ENCODE measurements around the gene PCSK5. TPM values are rescaled to one million over a fixed set of nuclear protein-coding genes. Genes with fewer than 3 reads are reported as not detected.

The PCSK5 gene
- total RNA-seq, 1 experiment from 2014 or later: 7.5 TPM

- Mint-ChIP-seq H3K9me3 (peaks cover 0 to 12% of the 10 kb centered on the region in 2 experiments; a peak in 4 of 5 replicates), H3K4me3 (no peak overlapping the region), H3K27ac (peak overlapping the region in 1 of 3 experiments; percentile 39; a peak in 1 of 7 replicates), H3K27me3 (ENCODE audit: low read depth) (no peaks in the 10 kb centered on the region), H3K4me1 (peaks cover 23 to 27% of the 10 kb centered on the region in 2 experiments), H3K36me3 (ENCODE audit: insufficient read depth in 1 of 3, low read depth in 3 of 3) (peaks cover 0 to 11% (median 7%) of the 10 kb centered on the region in 3 experiments; a peak in 4 of 7 replicates)
- Histone ChIP-seq H3K18ac (ENCODE audit: insufficient read length, low read depth, low read length) (no peak overlapping the region), H3K23me2 (ENCODE audit: insufficient read length, low read depth, low read length, poor library complexity, severe bottlenecking) (no peaks in the 10 kb centered on the region), H4K5ac (ENCODE audit: insufficient read length, low read depth, low read length) (no peak overlapping the region), H4K8ac (replicated peaks; ENCODE audit: insufficient read length, low read depth, low read length) (no peak overlapping the region), H3K4me1 (ENCODE audit: insufficient read depth, low read length) (peaks cover 4% of the 10 kb centered on the region), H2AFZ (ENCODE audit: low read length) (no peak overlapping the region), H3T11ph (ENCODE audit: low read length) (no peak overlapping the region), H2BK15ac (ENCODE audit: low read depth, low read length) (no peak overlapping the region), H3K9me3 (ENCODE audit: control insufficient read depth, low read depth, low read length) (no peaks in the 10 kb centered on the region), H2AK5ac (ENCODE audit: insufficient read length, low read length) (no peak overlapping the region), H2BK12ac (ENCODE audit: insufficient read length, low read depth, low read length) (no peak overlapping the region), H2BK20ac (ENCODE audit: low read depth, low read length, poor library complexity, severe bottlenecking) (no peak overlapping the region), H3K79me2 (ENCODE audit: insufficient read depth, low read length) (peaks cover 2% of the 10 kb centered on the region; the same call in 1 of the 2 replicates), H4K20me1 (ENCODE audit: control insufficient read depth, insufficient read depth, insufficient read length) (no peaks in the 10 kb centered on the region), H3K4me2 (ENCODE audit: insufficient read depth, insufficient read length, low read length) (no peak overlapping the region), H2BK120ac (ENCODE audit: low read depth, low read length, poor library complexity, severe bottlenecking) (no peak overlapping the region), H3K27me3 (ENCODE audit: insufficient read depth, low read length) (no peaks in the 10 kb centered on the region), H3K14ac (ENCODE audit: insufficient read depth, low read length) (no peak overlapping the region), H3K9ac (ENCODE audit: extremely low read depth, insufficient read length, low read length) (no peak overlapping the region), H3K79me1 (ENCODE audit: insufficient read depth, low read depth, low read length, poor library complexity, severe bottlenecking) (no peaks in the 10 kb centered on the region), H2BK5ac (ENCODE audit: insufficient read length, low read length) (no peak overlapping the region), H3K27ac (ENCODE audit: insufficient read length, low read depth, low read length) (no peak overlapping the region), H3K56ac (ENCODE audit: insufficient read length, low read depth, low read length) (no peak overlapping the region), H4K91ac (ENCODE audit: insufficient read length, low read depth, low read length) (no peak overlapping the region), H3K23ac (ENCODE audit: insufficient read length, low read depth, low read length) (no peak overlapping the region), H3K4ac (ENCODE audit: low read depth, low read length) (no peak overlapping the region)
- TF ChIP-seq CTCF (conservative IDR thresholded peaks at IDR 0.05): no peak
- no peak for DNase-seq
- WGBS (ENCODE audit: extremely low coverage, insufficient read length, low lambda C conversion rate): no CpG with 5 or more reads among the region's 2 CpGs
Measured at GRCh38 chr9:75975071-75975470, 84.6 kb downstream of the PCSK5 start.

Measured in H9 (cell line).